VCaP (cell line): ENCODE measurements around the gene ROCK2.

ENCODE experiments used
- H3K27ac ChIP-seq: fragments of 450-650 bp; 2 replicates; pipeline ENCODE4 v1.5.1; 2017
- CTCF ChIP-seq: fragments of 450-650 bp; conservative IDR thresholded peaks from 2 replicates; pipeline ENCODE4 v1.5.1; 2017; ENCODE audit warnings: mild to moderate bottlenecking, moderate library complexity

Gene ROCK2

GRCh38 chr2:11144077-11144737 lies 200.2 kb downstream of the ROCK2 start:
- TF ChIP-seq CTCF: no peak

GRCh38 chr2:11142987-11143386 lies 201.4 kb downstream of the ROCK2 start:
- TF ChIP-seq CTCF: no peak
- no peak overlapping the region for H3K27ac ChIP-seq

More at GRCh38 chr2:11144077-11144737, 200.2 kb downstream of the ROCK2 start:
- no peak overlapping the region for H3K27ac ChIP-seq

GRCh38 chr2:11142330-11142729 lies 202.1 kb downstream of the ROCK2 start:
- TF ChIP-seq CTCF: no peak
- no peak overlapping the region for H3K27ac ChIP-seq

GRCh38 chr2:11141319-11141718 lies 203.1 kb downstream of the ROCK2 start:
- TF ChIP-seq CTCF: no peak
- no peak overlapping the region for H3K27ac ChIP-seq

- H3K27ac ChIP-seq: no peak overlapping the region
- no peak for TF ChIP-seq CTCF
These were observed 203.9 kb downstream of the ROCK2 start for GRCh38 chr2:11140492-11140891.

GRCh38 chr2:11134349-11134748 lies 210.1 kb downstream of the ROCK2 start:
- H3K27ac ChIP-seq: no peak overlapping the region
- TF ChIP-seq CTCF: no peak

GRCh38 chr2:11133936-11134320 lies 210.5 kb downstream of the ROCK2 start:
- TF ChIP-seq CTCF: no peak

More at GRCh38 chr2:11133936-11134320, 210.5 kb downstream of the ROCK2 start:
- H3K27ac ChIP-seq: no peak overlapping the region
